Kidney (tissue), 14 donors: ENCODE results near the gene AQP12A. TPM values are rescaled to one million over a fixed set of nuclear protein-coding genes. Genes with fewer than 3 reads are reported as not detected.

Experiments used
- DNase-seq, 5 donors: peaks; one replicate each; pipeline ENCODE4 v3.0.0-alpha.2; 2013 to 2020
- FAIRE-seq: peaks from 2 replicates; lab custom pipeline; 2012; peaks lifted over from hg19 to GRCh38; lab: Jason Lieb, UNC
- H3K27ac ChIP-seq, 2 donors: one replicate each; pipeline ENCODE4 v1.7.0; 2013; ENCODE audit warnings: low read depth in 2 of 2, low read length in 2 of 2, inconsistent platforms in 1 of 2
- H3K27me3 ChIP-seq: one replicate; pipeline ENCODE4 v1.7.1; 2013; ENCODE audit warnings: low read length, inconsistent platforms; ENCODE audit not compliant: control insufficient read depth, insufficient read depth
- H3K36me3 ChIP-seq, 3 donors: one replicate each; pipeline versions ENCODE4 v1.7.0 to v1.7.1; 2013; ENCODE audit warnings: low read length in 3 of 3, control low read depth in 1 of 3, inconsistent platforms in 1 of 3; ENCODE audit not compliant: insufficient read depth in 3 of 3, control insufficient read depth in 2 of 3
- H3K4me1 ChIP-seq, 3 donors: one replicate each; pipeline versions ENCODE4 v1.7.0 to v1.7.1; 2013; ENCODE audit warnings: low read length in 3 of 3, inconsistent platforms in 1 of 3, low read depth in 1 of 3; ENCODE audit not compliant: control insufficient read depth in 2 of 3, insufficient read depth in 2 of 3
- H3K4me3 ChIP-seq, 3 donors: one replicate each; pipeline versions ENCODE4 v1.7.0 to v1.8.1; 2013; ENCODE audit warnings: low read length in 3 of 3, control low read depth in 1 of 3, inconsistent platforms in 1 of 3
- H3K9ac ChIP-seq, 3 donors: one replicate each; pipeline versions ENCODE4 v1.7.0 to v1.7.1; 2013; ENCODE audit warnings: low read length in 3 of 3, control low read depth in 1 of 3, inconsistent platforms in 1 of 3
- H3K9me3 ChIP-seq, 3 donors: one replicate each; pipeline versions ENCODE4 v1.7.0 to v1.7.1; 2013; ENCODE audit warnings: low read length in 3 of 3, control low read depth in 1 of 3, inconsistent platforms in 1 of 3; ENCODE audit not compliant: control insufficient read depth in 2 of 3, insufficient read depth in 1 of 3
- intact Hi-C: fragments of 100-400 bp; cut with DNase I; formaldehyde crosslinking; loops from one replicate; pipeline ENCODE4 v1.11.1; 2022
- polyA plus RNA-seq: library from polyadenylated mRNA; stranded (reverse); fragments of 350-450 nt; fragmentation: Illumina TruSeq; extraction: RNeasy Lipid Tissue Mini Kit (QIAGEN cat#74804); gene quantifications from one replicate; pipeline ENCODE4 v1.2.3, GENCODE V29; 2014; ENCODE audit warnings: low read depth, low replicate concordance; ENCODE audit not compliant: insufficient read depth
- total RNA-seq: library from RNA; stranded (reverse); fragmentation: NEBNext Ultra II Directional; extraction: Animal tissue kit (Norgen Biotek cat#: 25700); gene quantifications from one replicate; pipeline ENCODE4 v1.2.1, GENCODE V29; 2021
- TF ChIP-seq, protein P1 (sequence below): IDR thresholded peaks from 3 replicates; pipeline ENCODE4 v1.5.1; 2012; ENCODE audit warnings: mild to moderate bottlenecking, moderate library complexity, borderline replicate concordance; ENCODE audit not compliant: insufficient read depth; ENCODE audit errors: extremely low read depth
- donor health status: control.
- donor health status: control.
- donor health status: control.
- donor health status: control.
- donor health status: control.
- donor health status: DM: yes; HTN: yes; CAD: no.
- donor health status: Normal renal cell carcinoma (clear cell type).

AQP12A gene
- total and polyA plus RNA-seq, 2 donors from 2014 or later = not detected

DNA sequence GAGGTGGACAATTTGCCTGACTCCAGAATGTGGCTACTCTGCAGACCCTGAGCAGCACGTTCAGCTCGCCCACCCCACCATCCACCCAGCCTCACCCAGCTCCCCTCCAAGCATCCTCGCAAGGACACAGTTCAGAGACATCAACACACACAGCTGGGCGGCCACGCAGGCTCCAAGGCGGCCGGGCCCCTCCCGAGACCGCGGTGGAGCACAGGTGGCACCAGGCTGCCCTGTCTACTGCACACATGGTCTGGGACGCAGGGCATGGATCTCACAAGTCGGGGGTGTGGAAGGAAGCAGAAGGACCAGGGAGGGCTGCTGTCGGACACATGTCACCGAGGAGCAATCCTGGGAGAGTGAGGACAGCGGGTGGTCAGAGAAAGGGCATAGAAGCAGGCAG is 36.2 kb downstream of the AQP12A start:
- FAIRE-seq (no peak), DNase-seq (no peak)
- Histone ChIP-seq H3K4me3 (no peak overlapping the region), H3K36me3 (no peaks in the 10 kb centered on the region), H3K4me1 (no peaks in the 10 kb centered on the region), H3K9ac (no peak overlapping the region), H3K27ac (no peak overlapping the region), H3K27me3 (no peaks in the 10 kb centered on the region), H3K9me3 (no peaks in the 10 kb centered on the region)
- TF ChIP-seq, protein P1, sequence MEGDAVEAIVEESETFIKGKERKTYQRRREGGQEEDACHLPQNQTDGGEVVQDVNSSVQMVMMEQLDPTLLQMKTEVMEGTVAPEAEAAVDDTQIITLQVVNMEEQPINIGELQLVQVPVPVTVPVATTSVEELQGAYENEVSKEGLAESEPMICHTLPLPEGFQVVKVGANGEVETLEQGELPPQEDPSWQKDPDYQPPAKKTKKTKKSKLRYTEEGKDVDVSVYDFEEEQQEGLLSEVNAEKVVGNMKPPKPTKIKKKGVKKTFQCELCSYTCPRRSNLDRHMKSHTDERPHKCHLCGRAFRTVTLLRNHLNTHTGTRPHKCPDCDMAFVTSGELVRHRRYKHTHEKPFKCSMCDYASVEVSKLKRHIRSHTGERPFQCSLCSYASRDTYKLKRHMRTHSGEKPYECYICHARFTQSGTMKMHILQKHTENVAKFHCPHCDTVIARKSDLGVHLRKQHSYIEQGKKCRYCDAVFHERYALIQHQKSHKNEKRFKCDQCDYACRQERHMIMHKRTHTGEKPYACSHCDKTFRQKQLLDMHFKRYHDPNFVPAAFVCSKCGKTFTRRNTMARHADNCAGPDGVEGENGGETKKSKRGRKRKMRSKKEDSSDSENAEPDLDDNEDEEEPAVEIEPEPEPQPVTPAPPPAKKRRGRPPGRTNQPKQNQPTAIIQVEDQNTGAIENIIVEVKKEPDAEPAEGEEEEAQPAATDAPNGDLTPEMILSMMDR = no peak
- intact Hi-C loops = no loop called here

GRCh38 chr2:240728361-240728760 is 36.7 kb downstream of the AQP12A start:
- H3K27me3 ChIP-seq = no peaks in the 10 kb centered on the region
- FAIRE-seq = no peak
- H3K4me3 ChIP-seq = no peak overlapping the region
- DNase-seq = no peak
- H3K4me1 ChIP-seq = no peaks in the 10 kb centered on the region
- H3K27ac ChIP-seq = no peak overlapping the region
- intact Hi-C loops = no loop called here
- TF ChIP-seq, protein P1 = no peak
- no peak overlapping the region for H3K9ac ChIP-seq
- no peaks in the 10 kb centered on the region for H3K9me3 ChIP-seq
- no peaks in the 10 kb centered on the region for H3K36me3 ChIP-seq

DNA sequence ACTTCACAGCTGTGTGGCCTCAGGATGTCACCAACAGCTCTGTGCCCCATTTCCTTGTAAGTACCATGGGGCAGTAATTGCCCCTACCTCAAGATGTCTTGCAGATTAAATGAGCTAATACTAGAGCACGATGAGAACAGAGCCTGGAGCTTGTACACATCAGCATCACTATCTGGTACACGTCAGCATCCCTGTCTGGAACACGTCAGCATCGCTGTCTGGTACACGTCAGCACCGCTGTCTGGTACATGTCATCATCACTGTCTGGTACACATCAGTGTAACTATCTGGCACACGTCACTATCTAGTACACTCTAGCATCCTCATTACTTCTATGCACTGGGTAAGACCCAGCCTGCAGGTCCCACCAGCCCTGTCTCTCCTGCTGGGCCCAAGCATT is 37.2 kb downstream of the AQP12A start:
- Histone ChIP-seq H3K4me1 (no peaks in the 10 kb centered on the region), H3K9me3 (no peaks in the 10 kb centered on the region), H3K27me3 (no peaks in the 10 kb centered on the region), H3K4me3 (no peak overlapping the region), H3K36me3 (no peaks in the 10 kb centered on the region), H3K27ac (no peak overlapping the region), H3K9ac (no peak overlapping the region)
- DNase-seq = no peak
- TF ChIP-seq, protein P1 = no peak
- intact Hi-C loops = no loop called here
- FAIRE-seq = no peak
